ENCODE data around the gene INPP4B. TPM values are rescaled to one million over a fixed set of nuclear protein-coding genes. Genes with fewer than 3 reads are reported as not detected.

The INPP4B gene
- total RNA-seq, 1 experiment from 2014 or later = 14.3 TPM

DNA sequence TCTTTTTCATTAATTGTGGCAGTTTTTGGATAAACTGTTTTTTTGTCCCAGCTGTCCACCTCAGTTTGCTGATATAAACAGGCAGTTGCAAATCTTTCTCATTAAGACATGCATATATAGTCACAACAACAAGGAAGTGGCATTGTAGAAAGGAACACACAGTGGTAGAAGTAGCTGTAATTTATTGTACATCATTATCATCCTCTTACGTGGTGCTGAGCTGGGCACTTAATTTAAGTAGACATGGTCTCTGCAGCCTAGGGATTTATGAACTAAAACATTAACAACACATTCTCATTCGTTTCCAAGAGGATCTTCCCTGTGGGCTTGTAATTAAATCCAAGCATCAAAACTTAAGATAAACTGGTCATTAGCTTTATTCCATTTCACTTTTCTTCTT, 500.2 kb downstream of the INPP4B start (continued):
- TF ChIP-seq, protein P1, sequence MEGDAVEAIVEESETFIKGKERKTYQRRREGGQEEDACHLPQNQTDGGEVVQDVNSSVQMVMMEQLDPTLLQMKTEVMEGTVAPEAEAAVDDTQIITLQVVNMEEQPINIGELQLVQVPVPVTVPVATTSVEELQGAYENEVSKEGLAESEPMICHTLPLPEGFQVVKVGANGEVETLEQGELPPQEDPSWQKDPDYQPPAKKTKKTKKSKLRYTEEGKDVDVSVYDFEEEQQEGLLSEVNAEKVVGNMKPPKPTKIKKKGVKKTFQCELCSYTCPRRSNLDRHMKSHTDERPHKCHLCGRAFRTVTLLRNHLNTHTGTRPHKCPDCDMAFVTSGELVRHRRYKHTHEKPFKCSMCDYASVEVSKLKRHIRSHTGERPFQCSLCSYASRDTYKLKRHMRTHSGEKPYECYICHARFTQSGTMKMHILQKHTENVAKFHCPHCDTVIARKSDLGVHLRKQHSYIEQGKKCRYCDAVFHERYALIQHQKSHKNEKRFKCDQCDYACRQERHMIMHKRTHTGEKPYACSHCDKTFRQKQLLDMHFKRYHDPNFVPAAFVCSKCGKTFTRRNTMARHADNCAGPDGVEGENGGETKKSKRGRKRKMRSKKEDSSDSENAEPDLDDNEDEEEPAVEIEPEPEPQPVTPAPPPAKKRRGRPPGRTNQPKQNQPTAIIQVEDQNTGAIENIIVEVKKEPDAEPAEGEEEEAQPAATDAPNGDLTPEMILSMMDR (IDR thresholded peaks at IDR 0.05 in 2 of 3, conservative IDR thresholded peaks at IDR 0.05 in 1 of 3; ENCODE audit: borderline replicate concordance in 1 of 3, insufficient read depth in 1 of 3, low read depth in 2 of 3, low read length in 2 of 3) = no peak
- TF ChIP-seq CBX3 (IDR thresholded peaks at IDR 0.05; ENCODE audit: low read depth) = no peak
- no peak for TF ChIP-seq YY1 (IDR thresholded peaks at IDR 0.05; ENCODE audit: extremely low read depth, insufficient replicate concordance, low read depth, low read length)

DNA sequence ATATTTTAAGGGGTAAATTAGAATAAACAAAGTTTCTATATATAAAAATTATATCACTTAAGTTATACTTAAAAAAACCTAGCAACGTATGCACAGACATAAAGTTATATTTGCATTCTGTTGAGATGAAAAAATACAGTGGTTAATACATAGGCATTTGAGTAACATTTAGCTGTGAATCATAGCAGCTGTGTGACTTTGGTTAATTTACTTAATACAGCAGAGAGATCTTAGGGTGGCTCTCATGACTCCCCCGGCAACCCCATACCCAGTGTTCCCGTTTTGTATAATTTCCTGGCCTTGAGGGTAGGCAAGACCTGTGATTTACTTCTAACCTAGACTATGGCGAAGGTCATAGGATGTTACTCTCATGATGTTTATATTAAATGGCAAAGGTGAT, 504.8 kb downstream of the INPP4B start:
- ATAC-seq = no peak
- no peak for TF ChIP-seq JUND (IDR thresholded peaks at IDR 0.05)
- TF ChIP-seq FOSL1 (IDR thresholded peaks at IDR 0.05; ENCODE audit: low read depth) = no peak
- TF ChIP-seq EZH2phosphoT487 (IDR thresholded peaks at IDR 0.05; ENCODE audit: borderline replicate concordance) = no peak
- TF ChIP-seq, protein P1 (IDR thresholded peaks at IDR 0.05 in 2 of 3, conservative IDR thresholded peaks at IDR 0.05 in 1 of 3; ENCODE audit: borderline replicate concordance in 1 of 3, insufficient read depth in 1 of 3, low read depth in 2 of 3, low read length in 2 of 3) = no peak
- no peak for TF ChIP-seq EZH2 (IDR thresholded peaks at IDR 0.05)
- no peak for TF ChIP-seq ZNF274 (IDR thresholded peaks at IDR 0.05; ENCODE audit: low read depth, low read length)
- no peak for TF ChIP-seq CEBPB (IDR thresholded peaks at IDR 0.05; ENCODE audit: low read depth)
- TF ChIP-seq, protein P2, sequence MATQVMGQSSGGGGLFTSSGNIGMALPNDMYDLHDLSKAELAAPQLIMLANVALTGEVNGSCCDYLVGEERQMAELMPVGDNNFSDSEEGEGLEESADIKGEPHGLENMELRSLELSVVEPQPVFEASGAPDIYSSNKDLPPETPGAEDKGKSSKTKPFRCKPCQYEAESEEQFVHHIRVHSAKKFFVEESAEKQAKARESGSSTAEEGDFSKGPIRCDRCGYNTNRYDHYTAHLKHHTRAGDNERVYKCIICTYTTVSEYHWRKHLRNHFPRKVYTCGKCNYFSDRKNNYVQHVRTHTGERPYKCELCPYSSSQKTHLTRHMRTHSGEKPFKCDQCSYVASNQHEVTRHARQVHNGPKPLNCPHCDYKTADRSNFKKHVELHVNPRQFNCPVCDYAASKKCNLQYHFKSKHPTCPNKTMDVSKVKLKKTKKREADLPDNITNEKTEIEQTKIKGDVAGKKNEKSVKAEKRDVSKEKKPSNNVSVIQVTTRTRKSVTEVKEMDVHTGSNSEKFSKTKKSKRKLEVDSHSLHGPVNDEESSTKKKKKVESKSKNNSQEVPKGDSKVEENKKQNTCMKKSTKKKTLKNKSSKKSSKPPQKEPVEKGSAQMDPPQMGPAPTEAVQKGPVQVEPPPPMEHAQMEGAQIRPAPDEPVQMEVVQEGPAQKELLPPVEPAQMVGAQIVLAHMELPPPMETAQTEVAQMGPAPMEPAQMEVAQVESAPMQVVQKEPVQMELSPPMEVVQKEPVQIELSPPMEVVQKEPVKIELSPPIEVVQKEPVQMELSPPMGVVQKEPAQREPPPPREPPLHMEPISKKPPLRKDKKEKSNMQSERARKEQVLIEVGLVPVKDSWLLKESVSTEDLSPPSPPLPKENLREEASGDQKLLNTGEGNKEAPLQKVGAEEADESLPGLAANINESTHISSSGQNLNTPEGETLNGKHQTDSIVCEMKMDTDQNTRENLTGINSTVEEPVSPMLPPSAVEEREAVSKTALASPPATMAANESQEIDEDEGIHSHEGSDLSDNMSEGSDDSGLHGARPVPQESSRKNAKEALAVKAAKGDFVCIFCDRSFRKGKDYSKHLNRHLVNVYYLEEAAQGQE (IDR thresholded peaks at IDR 0.05; ENCODE audit: low read depth) = no peak
- Histone ChIP-seq H3K9ac (ENCODE audit: low read length) (no peak overlapping the region), H3K27me3 (ENCODE audit: insufficient read depth, low read length) (no peaks in the 10 kb centered on the region), H2AFZ (ENCODE audit: low read depth, low read length, poor library complexity, severe bottlenecking) (no peak overlapping the region), H3K4me1 (ENCODE audit: control insufficient read depth in 1 of 2, insufficient read depth in 2 of 2, low read length in 2 of 2) (no peaks in the 10 kb centered on the region), H4K20me1 (ENCODE audit: insufficient read depth) (no peaks in the 10 kb centered on the region), H3K27ac (ENCODE audit: low read depth, low read length) (no peak overlapping the region), H3K4me3 (replicated peaks in 1 of 2; ENCODE audit: low read depth in 1 of 2, low read length in 2 of 2) (no peak overlapping the region), H3K9me2 (ENCODE audit: insufficient read depth) (no peaks in the 10 kb centered on the region), H3K4me2 (ENCODE audit: low read length) (no peak overlapping the region), H3K79me2 (ENCODE audit: insufficient read depth, low read length) (no peaks in the 10 kb centered on the region), H3K36me3 (ENCODE audit: control insufficient read depth in 1 of 2, insufficient read depth in 2 of 2, low read length in 2 of 2) (no peaks in the 10 kb centered on the region), H3K9me3 (ENCODE audit: control insufficient read depth in 1 of 2, insufficient read depth in 1 of 2, low read depth in 1 of 2, low read length in 2 of 2) (no peaks in the 10 kb centered on the region)
- no TSS peak for BruUV-seq (replicated peaks)
- CTCF ChIA-PET = no interaction called here
- POLR2A ChIA-PET = interaction anchor here (1.0 kb wide), 1 partner anchor 14 kb away, joined by 3 read pairs; no protein-coding TSS in a partner anchor
- RAD21 ChIA-PET (ENCODE audit: low non-redundant PET in 1 of 2, low total read pairs in 2 of 2, uncharacterized antibody in 2 of 2, unreplicated experiment in 2 of 2) = no interaction called here
- intact Hi-C loops (cut with micrococcal nuclease) = no loop called here
- DNase-seq (ENCODE audit: low read depth, low spot score) = no peak
